GM12892 (cell line): Measurements from ENCODE around the gene CADPS.

Source experiments
- POLR2A ChIP-seq: IDR thresholded peaks from 2 replicates; pipeline ENCODE4 v1.6.1; 2011; ENCODE audit warnings: low read depth, low read length, control low read depth
- POLR2AphosphoS5 ChIP-seq: IDR thresholded peaks from 2 replicates; pipeline ENCODE4 v1.6.1; 2011; ENCODE audit warnings: low read depth, low read length, control low read depth

GRCh38 chr3:62551556-62551955 is 323.7 kb downstream of the CADPS start:
- TF ChIP-seq POLR2AphosphoS5, result no peak
- TF ChIP-seq POLR2A, result no peak
